Fibroblast of skin of left biceps (primary cell): ENCODE data around the gene UBXN7.
A peak's percentile ranks its signal among the peaks of the same experiment; 100 is the strongest.
"Not testable (repeated sequence)": the region's sequence is repeated elsewhere in the genome, so short reads cannot be mapped to it uniquely, and the experiment has no call there.

Experiments used
- DNase-seq, 2 experiments: peaks; one replicate each; pipeline ENCODE4 v3.0.0-alpha.2; 2013; ENCODE audit warnings: low read depth in 2 of 2

Gene UBXN7

GRCh38 chr3:196418601-196419000 lies 13.6 kb downstream of the UBXN7 start:
- no peak for DNase-seq

- no peak for DNase-seq
These were observed 17.8 kb downstream of the UBXN7 start for GRCh38 chr3:196414469-196414868.

- DNase-seq = no peak
These were observed 19.5 kb downstream of the UBXN7 start for GRCh38 chr3:196412704-196413103.

- DNase-seq = no peak
These were observed 22.8 kb downstream of the UBXN7 start for GRCh38 chr3:196409409-196409808.

GRCh38 chr3:196408565-196409300 lies 23.5 kb downstream of the UBXN7 start:
- DNase-seq = no peak

GRCh38 chr3:196406811-196407470 lies 25.3 kb downstream of the UBXN7 start:
- peak; percentile 56 to 67 for DNase-seq

GRCh38 chr3:196400331-196400730 lies 31.9 kb downstream of the UBXN7 start:
- DNase-seq = no peak

- peak; percentile 2 to 6 for DNase-seq
These were observed 32.7 kb downstream of the UBXN7 start for GRCh38 chr3:196399485-196399945.

- DNase-seq = no peak
These were observed 33.4 kb downstream of the UBXN7 start for GRCh38 chr3:196398782-196399181.

- DNase-seq = no peak
These were observed 34.3 kb downstream of the UBXN7 start for GRCh38 chr3:196397941-196398340.

GRCh38 chr3:196390116-196390515 lies 42.1 kb downstream of the UBXN7 start:
- no peak for DNase-seq

GRCh38 chr3:196388956-196389355 lies 43.3 kb downstream of the UBXN7 start:
- no peak for DNase-seq

- DNase-seq = not testable (repeated sequence)
These were observed 44.3 kb downstream of the UBXN7 start for GRCh38 chr3:196387941-196388340.

GRCh38 chr3:196386797-196387196 lies 45.4 kb downstream of the UBXN7 start:
- not testable (repeated sequence) for DNase-seq

- DNase-seq = not testable (repeated sequence)
These were observed 46.2 kb downstream of the UBXN7 start for GRCh38 chr3:196386034-196386433.

GRCh38 chr3:196385446-196385845 lies 46.8 kb downstream of the UBXN7 start:
- DNase-seq = not testable (repeated sequence)

GRCh38 chr3:196378146-196378841 lies 53.9 kb downstream of the UBXN7 start:
- no peak for DNase-seq

- DNase-seq = no peak
These were observed 54.9 kb downstream of the UBXN7 start for GRCh38 chr3:196377321-196377720.

- no peak for DNase-seq
These were observed 66.5 kb downstream of the UBXN7 start for GRCh38 chr3:196365736-196366135.

- DNase-seq = no peak
These were observed 71.6 kb downstream of the UBXN7 start for GRCh38 chr3:196360586-196360985.

- DNase-seq = not testable (repeated sequence)
These were observed 73.7 kb downstream of the UBXN7 start for GRCh38 chr3:196358540-196358939.

GRCh38 chr3:196357905-196358304 lies 74.3 kb downstream of the UBXN7 start:
- DNase-seq = no peak

- no peak for DNase-seq
These were observed 75.7 kb downstream of the UBXN7 start for GRCh38 chr3:196356556-196356955.
